ENCODE measurements around the gene ZNF24. TPM values are rescaled to one million over a fixed set of nuclear protein-coding genes. Genes with fewer than 3 reads are reported as not detected.

ZNF24 gene
- 9.3 and 9.7 TPM in 2 replicates for total RNA-seq (2014; rRNA removed; shearing (Covaris generic))

- peak; percentile 89 for DNase-seq (ENCODE audit: low spot score)
Observed at GRCh38 chr18:35343936-35344735, at the start of gene ZNF24. ZNF24 (minus strand) TSS chr18:35344420; CDS start chr18:35340650, 3,770 bp downstream.

GRCh38 chr18:35393716-35394115 lies 49.5 kb upstream of the ZNF24 start:
- no peak for DNase-seq (ENCODE audit: low spot score)

GRCh38 chr18:35392375-35392774 lies 48.2 kb upstream of the ZNF24 start:
- no peak for DNase-seq (ENCODE audit: low spot score)

GRCh38 chr18:35390951-35391700 lies 46.9 kb upstream of the ZNF24 start:
- DNase-seq (ENCODE audit: low spot score), result no peak

- DNase-seq (ENCODE audit: low spot score), result no peak
Observed at GRCh38 chr18:35389095-35389618, 44.9 kb upstream of the ZNF24 start.

GRCh38 chr18:35387152-35387571 lies 42.9 kb upstream of the ZNF24 start:
- DNase-seq (ENCODE audit: low spot score), result peak; percentile 46

GRCh38 chr18:35386600-35387100 lies 42.4 kb upstream of the ZNF24 start:
- DNase-seq (ENCODE audit: low spot score), result peak; percentile 71

- DNase-seq (ENCODE audit: low spot score), result no peak
Observed at GRCh38 chr18:35383136-35383535, 38.9 kb upstream of the ZNF24 start.

- DNase-seq (ENCODE audit: low spot score), result no peak
Observed at GRCh38 chr18:35379421-35379820, 35.2 kb upstream of the ZNF24 start.

- DNase-seq (ENCODE audit: low spot score), result no peak
Observed at GRCh38 chr18:35378574-35378896, 34.3 kb upstream of the ZNF24 start.

GRCh38 chr18:35377875-35378573 lies 33.8 kb upstream of the ZNF24 start:
- DNase-seq (ENCODE audit: low spot score), result no peak

GRCh38 chr18:35376742-35377695 lies 32.8 kb upstream of the ZNF24 start, which contains the start of gene ZNF396:
ZNF396 (minus strand) TSS chr18:35377337; CDS start chr18:35374292, 3,045 bp downstream.
- peak; percentile 53 for DNase-seq (ENCODE audit: low spot score)

GRCh38 chr18:35376393-35376741 lies 32.1 kb upstream of the ZNF24 start:
- no peak for DNase-seq (ENCODE audit: low spot score)

- DNase-seq (ENCODE audit: low spot score), result no peak
Observed at GRCh38 chr18:35374708-35375107, 30.5 kb upstream of the ZNF24 start.

GRCh38 chr18:35371412-35372195 lies 27.4 kb upstream of the ZNF24 start:
- no peak for DNase-seq (ENCODE audit: low spot score)

GRCh38 chr18:35369126-35369525 lies 24.9 kb upstream of the ZNF24 start:
- DNase-seq (ENCODE audit: low spot score), result no peak

GRCh38 chr18:35368595-35368994 lies 24.4 kb upstream of the ZNF24 start:
- no peak for DNase-seq (ENCODE audit: low spot score)

GRCh38 chr18:35362531-35362930 lies 18.3 kb upstream of the ZNF24 start:
- DNase-seq (ENCODE audit: low spot score), result no peak

- no peak for DNase-seq (ENCODE audit: low spot score)
Observed at GRCh38 chr18:35361570-35362321, 17.5 kb upstream of the ZNF24 start.

All from HT-29 (cell line).